PFSK-1 (cell line): Measurements from ENCODE around the gene PPP1R10.

Source experiments
- FOXP2 ChIP-seq: optimal IDR thresholded peaks from 2 replicates; pipeline ENCODE3; 2011; ENCODE audit warnings: borderline replicate concordance, control low read depth, inconsistent platforms; ENCODE audit not compliant: insufficient read depth; ENCODE audit errors: extremely low read length, extremely low read depth
- POLR2AphosphoS5 ChIP-seq: IDR thresholded peaks from 2 replicates; pipeline ENCODE4 v1.6.1; 2012; ENCODE audit warnings: low read depth, mild to moderate bottlenecking, control low read depth, low read length, moderate library complexity
- REST ChIP-seq, 2 experiments: IDR thresholded peaks; 2 replicates each; pipeline versions ENCODE4 v1.6.1 to v1.8.0; 2011 to 2012; ENCODE audit warnings: low read depth in 2 of 2, low read length in 2 of 2, control low read depth in 1 of 2, inconsistent platforms in 1 of 2, mild to moderate bottlenecking in 1 of 2, moderate library complexity in 1 of 2; ENCODE audit not compliant: insufficient read depth in 1 of 2
- SIN3A ChIP-seq: IDR thresholded peaks from 2 replicates; pipeline ENCODE4 v1.6.1; 2012; ENCODE audit warnings: mild to moderate bottlenecking, low read length, moderate library complexity, borderline replicate concordance; ENCODE audit not compliant: insufficient read depth
- TAF1 ChIP-seq: IDR thresholded peaks from 2 replicates; pipeline ENCODE4 v1.6.1; 2012; ENCODE audit warnings: low read length, control low read depth, borderline replicate concordance; ENCODE audit not compliant: insufficient read depth

Gene PPP1R10

GRCh38 chr6:30598912-30599624 is 18.0 kb downstream of the PPP1R10 start:
- TF ChIP-seq POLR2AphosphoS5, result no peak
- TF ChIP-seq FOXP2, result no peak

- TF ChIP-seq POLR2AphosphoS5, result peak; percentile 28; the same call in 1 of the 2 replicates
These were observed 19.5 kb downstream of the PPP1R10 start for GRCh38 chr6:30597315-30598144.

GRCh38 chr6:30592287-30592686 is 24.8 kb downstream of the PPP1R10 start:
- TF ChIP-seq POLR2AphosphoS5 (no peak), TAF1 (no peak), SIN3A (no peak)

GRCh38 chr6:30591008-30591407 is 26.0 kb downstream of the PPP1R10 start:
- no peak for TF ChIP-seq FOXP2

- TF ChIP-seq FOXP2 (no peak), SIN3A (no peak), POLR2AphosphoS5 (0 out of 2 replicates have a peak, but pooled peaks have one; percentile 27), REST (IDR thresholded peaks at IDR 0.05; ENCODE audit: insufficient read depth in 1 of 2, low read depth in 2 of 2, low read length in 2 of 2) (no peak)
These were observed 26.5 kb downstream of the PPP1R10 start for GRCh38 chr6:30590509-30590908.

GRCh38 chr6:30589754-30590358 is 27.2 kb downstream of the PPP1R10 start:
- no peak for TF ChIP-seq REST (IDR thresholded peaks at IDR 0.05; ENCODE audit: insufficient read depth in 1 of 2, low read depth in 2 of 2, low read length in 2 of 2)
- TF ChIP-seq SIN3A, result no peak
- no peak for TF ChIP-seq POLR2AphosphoS5
- TF ChIP-seq FOXP2, result no peak
- no peak for TF ChIP-seq TAF1

- TF ChIP-seq REST (IDR thresholded peaks at IDR 0.05; ENCODE audit: insufficient read depth in 1 of 2, low read depth in 2 of 2, low read length in 2 of 2) (no peak), TAF1 (no peak), FOXP2 (no peak), SIN3A (no peak), POLR2AphosphoS5 (no peak)
These were observed 33.1 kb downstream of the PPP1R10 start for GRCh38 chr6:30583921-30584320.
